Activated CD4-positive, alpha-beta T cell treated with anti-CD3 and anti-CD28 coated beads, Interleukin-2, amount 50 U/mL, for 1 hour (primary cell): ENCODE data around the gene CMSS1.

ENCODE experiments used
- DNase-seq: peaks from one replicate; pipeline ENCODE4 v3.0.0-alpha.2; 2020

Gene CMSS1

GRCh38 chr3:99877031-99877579 is 59.4 kb downstream of the CMSS1 start:
- no peak for DNase-seq

- DNase-seq: no peak
Measured at GRCh38 chr3:99878005-99878404, 60.3 kb downstream of the CMSS1 start.

GRCh38 chr3:99879275-99879674 is 61.6 kb downstream of the CMSS1 start:
- DNase-seq: no peak

- no peak for DNase-seq
Measured at GRCh38 chr3:99881121-99881524, 63.5 kb downstream of the CMSS1 start.

- DNase-seq: no peak
Measured at GRCh38 chr3:99882436-99883137, 64.9 kb downstream of the CMSS1 start.

GRCh38 chr3:99883138-99883461 is 65.4 kb downstream of the CMSS1 start:
- no peak for DNase-seq

- DNase-seq: no peak
Measured at GRCh38 chr3:99883693-99884092, 66.0 kb downstream of the CMSS1 start.

GRCh38 chr3:99884484-99884883 is 66.8 kb downstream of the CMSS1 start:
- DNase-seq: no peak

- no peak for DNase-seq
Measured at GRCh38 chr3:99885085-99885484, 67.4 kb downstream of the CMSS1 start.

- DNase-seq: no peak
Measured at GRCh38 chr3:99885851-99886250, 68.2 kb downstream of the CMSS1 start.

GRCh38 chr3:99891610-99892285 is 74.1 kb downstream of the CMSS1 start:
- DNase-seq: no peak

- no peak for DNase-seq
Measured at GRCh38 chr3:99892332-99892731, 74.7 kb downstream of the CMSS1 start.

GRCh38 chr3:99895131-99895696 is 77.6 kb downstream of the CMSS1 start:
- no peak for DNase-seq

- DNase-seq: no peak
Measured at GRCh38 chr3:99895703-99896441, 78.2 kb downstream of the CMSS1 start.

- DNase-seq: no peak
Measured at GRCh38 chr3:99896482-99896881, 78.8 kb downstream of the CMSS1 start.

- no peak for DNase-seq
Measured at GRCh38 chr3:99899603-99900002, 81.9 kb downstream of the CMSS1 start.

GRCh38 chr3:99900248-99900647 is 82.6 kb downstream of the CMSS1 start:
- no peak for DNase-seq

- no peak for DNase-seq
Measured at GRCh38 chr3:99901200-99901926, 83.7 kb downstream of the CMSS1 start.

- no peak for DNase-seq
Measured at GRCh38 chr3:99902091-99902490, 84.4 kb downstream of the CMSS1 start.

GRCh38 chr3:99903869-99904268 is 86.2 kb downstream of the CMSS1 start:
- no peak for DNase-seq

GRCh38 chr3:99907959-99908544 is 90.4 kb downstream of the CMSS1 start:
- DNase-seq: no peak

GRCh38 chr3:99909714-99910495 is 92.2 kb downstream of the CMSS1 start:
- no peak for DNase-seq
